ENCODE measurements around the gene XYLT1. TPM values are rescaled to one million over a fixed set of nuclear protein-coding genes. Genes with fewer than 3 reads are reported as not detected.

The XYLT1 gene
- total and polyA plus RNA-seq, 3 experiments from 2014 or later: 1.4 to 9.1 (median 6.8) TPM

DNA sequence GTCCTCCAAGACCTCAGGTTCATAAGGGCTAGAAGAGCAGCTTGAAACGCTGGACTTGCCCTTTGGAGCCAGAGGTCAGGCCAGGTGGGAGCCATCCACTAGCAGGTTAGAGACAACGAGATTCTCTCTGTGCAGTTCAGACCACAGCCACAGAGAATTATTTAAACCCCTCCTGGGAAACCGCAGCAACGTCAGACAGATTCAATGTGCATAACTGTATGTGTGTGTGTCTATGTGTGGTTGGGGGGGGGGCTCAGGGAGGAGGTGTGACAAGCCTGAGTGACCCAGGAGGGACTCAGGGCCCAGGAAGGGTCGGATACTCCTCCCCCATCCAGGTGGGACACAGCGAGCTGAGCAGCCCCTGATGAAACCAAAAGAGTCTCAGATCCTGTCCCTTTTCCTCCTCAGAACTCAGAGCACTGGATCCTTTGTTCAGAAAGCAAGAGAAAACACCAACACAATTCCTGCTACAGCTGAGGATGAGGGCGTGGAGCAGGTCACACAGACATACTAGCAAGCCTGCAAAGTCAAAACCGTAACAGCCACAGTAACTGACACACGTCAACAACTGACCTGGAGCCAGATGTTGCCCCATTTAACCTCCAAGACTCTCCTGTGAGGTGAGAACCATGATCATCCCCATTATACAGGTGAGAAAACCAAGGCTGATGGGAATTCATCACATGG lies 66.8 kb downstream of the XYLT1 start:
- H3K27ac ChIP-seq (ENCODE audit: low read depth, low read length): no peak overlapping the region
- DNase-seq: no peak
- H3K4me1 ChIP-seq (ENCODE audit: insufficient read depth, low read length): no peaks in the 10 kb centered on the region
- Mint-ChIP-seq H3K27me3 (no peaks in the 10 kb centered on the region), H3K4me1 (peaks cover 16 to 47% (median 32%) of the 10 kb centered on the region in 3 donors), H3K27ac (peak overlapping the region in 5 of 8 donors; percentile 17 to 64 (median 48)), H3K4me3 (no peak overlapping the region), H3K9me3 (peaks cover 0 to 3% (median 0%) of the 10 kb centered on the region in 5 donors), H3K36me3 (peaks cover 2 to 11% (median 6%) of the 10 kb centered on the region in 3 donors)
- H3K27me3 ChIP-seq (ENCODE audit: insufficient read depth, low read length, poor library complexity, severe bottlenecking): no peaks in the 10 kb centered on the region
- POLR2A ChIA-PET: no interaction called here
- CTCF ChIA-PET: interaction anchor here (1.6 kb wide), 1 partner anchor 13 kb away, joined by 3 read pairs; no protein-coding TSS in a partner anchor
- no peaks in the 10 kb centered on the region for H3K36me3 ChIP-seq (ENCODE audit: insufficient read depth, low read length)
- H3K4me3 ChIP-seq (ENCODE audit: low read length): no peak overlapping the region
- no peaks in the 10 kb centered on the region for H3K9me3 ChIP-seq (ENCODE audit: low read length)

DNA sequence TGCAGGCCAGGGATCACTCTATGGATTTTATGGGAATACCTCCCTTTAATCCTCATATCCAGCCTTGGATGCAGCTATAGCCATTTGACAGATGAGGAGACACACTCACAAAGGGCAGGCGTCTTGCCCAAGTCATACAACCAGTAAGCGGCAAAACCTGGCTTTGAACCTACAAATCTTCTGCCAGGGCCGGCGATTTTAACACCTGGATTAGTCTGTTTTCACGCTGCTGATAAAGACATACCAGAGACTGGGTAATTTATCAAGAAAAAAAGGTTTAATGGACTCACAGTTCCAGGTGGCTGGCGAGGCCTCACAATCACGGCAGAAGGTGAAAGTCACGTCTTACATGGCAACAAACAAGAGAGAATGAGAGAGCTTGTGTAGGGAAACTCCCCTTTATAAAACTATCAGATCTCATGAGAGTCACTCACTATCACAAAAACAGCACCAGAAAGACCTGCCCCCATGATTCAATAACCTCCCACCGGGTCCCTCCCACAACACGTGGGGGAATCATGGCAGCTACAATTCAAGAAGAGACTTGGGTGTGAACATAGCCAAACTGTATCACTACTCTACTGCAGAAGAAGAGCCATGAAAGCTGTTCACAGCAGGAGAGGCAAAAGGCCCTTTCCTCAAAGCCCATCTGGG lies 67.5 kb downstream of the XYLT1 start:
- Mint-ChIP-seq H3K4me3 (no peak overlapping the region), H3K27me3 (no peaks in the 10 kb centered on the region), H3K4me1 (peaks cover 16 to 49% (median 35%) of the 10 kb centered on the region in 3 donors), H3K9me3 (peaks cover 0 to 3% (median 0%) of the 10 kb centered on the region in 5 donors), H3K27ac (peak overlapping the region in 4 of 8 donors; percentile 14 to 61 (median 50)), H3K36me3 (peaks cover 2 to 11% (median 6%) of the 10 kb centered on the region in 3 donors)
- H3K4me3 ChIP-seq (ENCODE audit: low read length): no peak overlapping the region
- ChIA-PET CTCF (interaction anchor here (1.0 to 1.6 kb wide), 2 partner anchors 13 to 51 kb away, joined by 3 read pairs; no protein-coding TSS in a partner anchor), POLR2A (no interaction called here)
- no peak for DNase-seq
- H3K4me1 ChIP-seq (ENCODE audit: insufficient read depth, low read length): no peaks in the 10 kb centered on the region
- no peaks in the 10 kb centered on the region for H3K27me3 ChIP-seq (ENCODE audit: insufficient read depth, low read length, poor library complexity, severe bottlenecking)
- no peak overlapping the region for H3K27ac ChIP-seq (ENCODE audit: low read depth, low read length)
- no peaks in the 10 kb centered on the region for H3K36me3 ChIP-seq (ENCODE audit: insufficient read depth, low read length)
- H3K9me3 ChIP-seq (ENCODE audit: low read length): no peaks in the 10 kb centered on the region

DNA sequence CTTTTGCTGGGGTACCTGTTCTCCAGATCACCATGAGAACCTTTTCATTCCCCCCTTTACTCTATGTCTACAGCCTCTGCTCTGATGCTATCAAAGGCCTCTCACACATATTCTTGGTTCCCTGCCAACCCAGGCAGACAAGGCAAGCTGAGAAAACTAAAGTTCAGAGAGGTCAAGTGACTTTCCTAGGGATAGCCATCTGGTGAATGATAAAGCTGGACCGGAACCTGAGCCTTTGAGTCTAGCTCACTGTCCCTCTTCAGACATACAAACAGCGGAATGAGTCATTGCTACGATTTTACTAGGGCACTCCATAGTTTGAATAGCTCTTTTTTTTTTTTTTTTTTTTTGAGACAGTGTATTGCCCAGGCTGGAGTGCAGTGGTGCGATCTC lies 73.3 kb downstream of the XYLT1 start:
- peak overlapping the region in 6 of 7 donors; percentile 7 to 72 (median 65) for H3K4me3 Mint-ChIP-seq
- Histone ChIP-seq H3K9me3 (ENCODE audit: low read length) (no peaks in the 10 kb centered on the region), H3K4me3 (ENCODE audit: low read length) (no peak overlapping the region), H3K4me1 (ENCODE audit: insufficient read depth, low read length) (peaks cover 28% of the 10 kb centered on the region), H3K27ac (ENCODE audit: low read depth, low read length) (peak overlapping the region; percentile 78), H3K36me3 (ENCODE audit: insufficient read depth, low read length) (no peaks in the 10 kb centered on the region), H3K27me3 (ENCODE audit: insufficient read depth, low read length, poor library complexity, severe bottlenecking) (no peaks in the 10 kb centered on the region)
- DNase-seq: peak in 3 of 5 donors; percentile 4 to 59 (median 29)
- H3K4me1 Mint-ChIP-seq: peaks cover 41 to 81% (median 62%) of the 10 kb centered on the region in 3 donors
- POLR2A ChIA-PET: interaction anchor here (0.6 to 2.6 kb wide), 5 partner anchors 26 to 123 kb away, joined by 3 to 17 read pairs (median 4); no protein-coding TSS in a partner anchor
- CTCF ChIA-PET: interaction anchor here (1.2 kb wide), 3 partner anchors 19 to 39 kb away, joined by 3 read pairs; no protein-coding TSS in a partner anchor
- peaks cover 0 to 13% (median 6%) of the 10 kb centered on the region in 3 donors for H3K36me3 Mint-ChIP-seq
- peaks cover 3 to 8% (median 4%) of the 10 kb centered on the region in 5 donors for H3K9me3 Mint-ChIP-seq
- peak overlapping the region; percentile 87 to 99 (median 97) for H3K27ac Mint-ChIP-seq
- no peaks in the 10 kb centered on the region for H3K27me3 Mint-ChIP-seq

- DNase-seq: peak; percentile 6 to 76 (median 37)
- CTCF ChIA-PET: interaction anchor here (0.9 to 1.2 kb wide), 4 partner anchors 19 to 38 kb away, joined by 3 read pairs; no protein-coding TSS in a partner anchor
Measured at GRCh38 chr16:17396762-17397498, 73.8 kb downstream of the XYLT1 start.

GRCh38 chr16:17395849-17396480 lies 74.8 kb downstream of the XYLT1 start:
- Mint-ChIP-seq H3K9me3 (peaks cover 3 to 16% (median 4%) of the 10 kb centered on the region in 5 donors), H3K27ac (peak overlapping the region; percentile 54 to 99 (median 97)), H3K4me1 (peaks cover 49 to 86% (median 67%) of the 10 kb centered on the region in 3 donors), H3K27me3 (no peaks in the 10 kb centered on the region), H3K4me3 (peak overlapping the region in 2 of 7 donors; percentile 14 to 23), H3K36me3 (peaks cover 0 to 21% (median 9%) of the 10 kb centered on the region in 3 donors)
- no peak for DNase-seq
- Histone ChIP-seq H3K27me3 (ENCODE audit: insufficient read depth, low read length, poor library complexity, severe bottlenecking) (no peaks in the 10 kb centered on the region), H3K9me3 (ENCODE audit: low read length) (no peaks in the 10 kb centered on the region), H3K4me1 (ENCODE audit: insufficient read depth, low read length) (peaks cover 30% of the 10 kb centered on the region), H3K36me3 (ENCODE audit: insufficient read depth, low read length) (no peaks in the 10 kb centered on the region), H3K27ac (ENCODE audit: low read depth, low read length) (no peak overlapping the region), H3K4me3 (ENCODE audit: low read length) (no peak overlapping the region)
- ChIA-PET POLR2A (interaction anchor here (2.6 kb wide), 1 partner anchor 26 kb away, joined by 17 read pairs; no protein-coding TSS in a partner anchor), CTCF (interaction anchor here (0.9 kb wide), 1 partner anchor 28 kb away, joined by 3 read pairs; no protein-coding TSS in a partner anchor)

More at GRCh38 chr16:17396762-17397498, 73.8 kb downstream of the XYLT1 start:
- H3K4me1 ChIP-seq (ENCODE audit: insufficient read depth, low read length): peaks cover 30% of the 10 kb centered on the region
- no peaks in the 10 kb centered on the region for H3K27me3 ChIP-seq (ENCODE audit: insufficient read depth, low read length, poor library complexity, severe bottlenecking)
- POLR2A ChIA-PET: interaction anchor here (0.6 to 2.6 kb wide), 5 partner anchors 26 to 122 kb away, joined by 3 to 17 read pairs (median 4); no protein-coding TSS in a partner anchor
- peaks cover 44 to 83% (median 67%) of the 10 kb centered on the region in 3 donors for H3K4me1 Mint-ChIP-seq
- peak overlapping the region; percentile 78 for H3K27ac ChIP-seq (ENCODE audit: low read depth, low read length)
- no peaks in the 10 kb centered on the region for H3K9me3 ChIP-seq (ENCODE audit: low read length)
- H3K36me3 ChIP-seq (ENCODE audit: insufficient read depth, low read length): no peaks in the 10 kb centered on the region
- H3K9me3 Mint-ChIP-seq: peaks cover 3 to 12% (median 4%) of the 10 kb centered on the region in 5 donors
- no peaks in the 10 kb centered on the region for H3K27me3 Mint-ChIP-seq
- peak overlapping the region; percentile 87 to 99 (median 97) for H3K27ac Mint-ChIP-seq
- H3K4me3 ChIP-seq (ENCODE audit: low read length): no peak overlapping the region
- H3K36me3 Mint-ChIP-seq: peaks cover 0 to 12% (median 12%) of the 10 kb centered on the region in 3 donors
- H3K4me3 Mint-ChIP-seq: peak overlapping the region; percentile 7 to 72 (median 63)

- peak overlapping the region; percentile 52 to 78 (median 66) for H3K27ac Mint-ChIP-seq
- POLR2A ChIA-PET: no interaction called here
Measured at GRCh38 chr16:17392857-17393692, 77.7 kb downstream of the XYLT1 start.

More at GRCh38 chr16:17392857-17393692, 77.7 kb downstream of the XYLT1 start:
- CTCF ChIA-PET: interaction anchor here (1.0 kb wide), 1 partner anchor 24 kb away, joined by 3 read pairs; no protein-coding TSS in a partner anchor
- H3K4me3 ChIP-seq (ENCODE audit: low read length): no peak overlapping the region
- H3K4me1 ChIP-seq (ENCODE audit: insufficient read depth, low read length): peaks cover 30% of the 10 kb centered on the region
- H3K27me3 Mint-ChIP-seq: no peaks in the 10 kb centered on the region
- peaks cover 0 to 26% (median 8%) of the 10 kb centered on the region in 3 donors for H3K36me3 Mint-ChIP-seq
- no peak overlapping the region for H3K27ac ChIP-seq (ENCODE audit: low read depth, low read length)
- no peaks in the 10 kb centered on the region for H3K27me3 ChIP-seq (ENCODE audit: insufficient read depth, low read length, poor library complexity, severe bottlenecking)
- H3K9me3 Mint-ChIP-seq: peaks cover 3 to 16% (median 4%) of the 10 kb centered on the region in 5 donors
- peak in 2 of 5 donors; percentile 16 to 21 for DNase-seq
- H3K9me3 ChIP-seq (ENCODE audit: low read length): no peaks in the 10 kb centered on the region
- H3K4me1 Mint-ChIP-seq: peaks cover 49 to 86% (median 65%) of the 10 kb centered on the region in 3 donors
- peak overlapping the region in 4 of 7 donors; percentile 8 to 71 (median 56) for H3K4me3 Mint-ChIP-seq
- H3K36me3 ChIP-seq (ENCODE audit: insufficient read depth, low read length): no peaks in the 10 kb centered on the region

Measured in CD8-positive, alpha-beta memory T cell (primary cell).